HepG2 (cell line): ENCODE data around the gene PKD2L2. TPM values are rescaled to one million over a fixed set of nuclear protein-coding genes. Genes with fewer than 3 reads are reported as not detected.

ENCODE experiments used
- ATAC-seq: fragments of 200-7000 bp; cut with Tn5 transposase; 3 replicates; pipeline ENCODE4 v1.9.1; 2020; ENCODE audit warnings: mild to moderate bottlenecking, moderate library complexity
- BruUV-seq: library from RNA; stranded (reverse); fragments of 400-500 nt; replicated peaks from 2 replicates; lab custom pipeline; 2021; lab: Mats Ljungman, UMichigan
- CTCF ChIA-PET: fragments of 300-600 bp; formaldehyde crosslinking; extraction: SDS; loops from one replicate; lab custom pipeline; 2021; ENCODE audit warnings: low total read pairs, inconsistent platforms, low intra/inter-chr PET ratio; lab: Yijun Ruan, JAX
- POLR2A ChIA-PET: fragments of 350-600 bp; sonication (Branson Sonifier 250); formaldehyde crosslinking; loops from one replicate; lab custom pipeline; 2020; ENCODE audit warnings: antibody characterized with exemption, inconsistent platforms; lab: Yijun Ruan, JAX
- DNase-seq: peaks from one replicate; pipeline ENCODE4 v3.0.0-alpha.2; 2015; ENCODE audit warnings: low spot score
- FAIRE-seq: peaks from 3 replicates; lab custom pipeline; 2011; peaks lifted over from hg19 to GRCh38; lab: Jason Lieb, UNC
- H2AFZ ChIP-seq: one replicate; pipeline ENCODE4 v1.6.1; 2011; ENCODE audit warnings: low read length, inconsistent platforms
- H3K27ac ChIP-seq: fragments of 300-600 bp; 3 replicates; pipeline ENCODE4 v1.8.0; 2011; ENCODE audit warnings: mixed run types, mild to moderate bottlenecking, mixed read lengths, low read length, inconsistent platforms; ENCODE audit not compliant: insufficient read depth; ENCODE audit errors: extremely low read length
- H3K27me3 ChIP-seq, 2 experiments: fragments of 200-600 bp in 1 of 2; 2 replicates in 1 of 2; 3 replicates in 1 of 2; pipeline versions ENCODE4 v1.6.0 to v1.8.0; 2011; ENCODE audit warnings: low read length in 2 of 2, mild to moderate bottlenecking in 2 of 2, moderate library complexity in 2 of 2, inconsistent platforms in 1 of 2; ENCODE audit not compliant: insufficient read depth in 2 of 2, control insufficient read depth in 1 of 2
- H3K36me3 ChIP-seq, 2 experiments: fragments of 200-600 bp in 1 of 2; replicated peaks in 1 of 2; 2 replicates in 1 of 2; 3 replicates in 1 of 2; pipeline versions ENCODE4 v1.5.1 to v1.8.0; 2011; ENCODE audit warnings: low read length in 2 of 2, inconsistent platforms in 1 of 2; ENCODE audit not compliant: insufficient read depth in 2 of 2, control insufficient read depth in 1 of 2
- H3K4me1 ChIP-seq: 2 replicates; pipeline ENCODE4 v1.5.1; 2012; ENCODE audit warnings: low read length, inconsistent platforms; ENCODE audit not compliant: insufficient read depth
- H3K4me2 ChIP-seq: 2 replicates; pipeline ENCODE4 v1.6.0; 2011; ENCODE audit warnings: low read depth, low read length, inconsistent platforms
- H3K4me3 ChIP-seq, 3 experiments: fragments of 200-600 bp in 1 of 3; sonication (generic), shearing (Covaris generic) in 1 of 3; replicated peaks in 1 of 3; 2 replicates each; pipeline ENCODE4 v1.5.1; 2011 to 2016; ENCODE audit warnings: low read length in 3 of 3, inconsistent platforms in 2 of 3, low read depth in 2 of 3, mild to moderate bottlenecking in 2 of 3, control low read depth in 1 of 3, mixed read lengths in 1 of 3; ENCODE audit not compliant: insufficient read depth in 1 of 3
- H3K79me2 ChIP-seq: one replicate; pipeline ENCODE4 v1.6.1; 2011; ENCODE audit warnings: low read length, inconsistent platforms; ENCODE audit not compliant: insufficient read depth
- H3K9ac ChIP-seq: 2 replicates; pipeline ENCODE4 v1.6.0; 2011; ENCODE audit warnings: mild to moderate bottlenecking, low read depth, low read length, inconsistent platforms; ENCODE audit not compliant: insufficient read depth
- H3K9me3 ChIP-seq: 2 replicates; pipeline ENCODE4 v1.5.1; 2012; ENCODE audit warnings: mild to moderate bottlenecking, low read length
- H4K20me1 ChIP-seq: 2 replicates; pipeline ENCODE4 v1.6.0; 2011; ENCODE audit warnings: inconsistent platforms, mild to moderate bottlenecking, low read length, moderate library complexity; ENCODE audit not compliant: insufficient read depth
- CBX2 ChIP-seq, 2 experiments: fragments of 200-600 bp in 1 of 2; sonication (generic); formaldehyde crosslinking in 1 of 2; IDR thresholded peaks; 2 replicates each; pipeline versions ENCODE4 v1.7.0 to v1.8.1; 2018 to 2022; ENCODE audit warnings: low read depth in 2 of 2, low read length in 1 of 2, mild to moderate bottlenecking in 1 of 2, missing genetic modification reagents in 1 of 2
- PCBP2 ChIP-seq: fragments of 200-400 bp; formaldehyde crosslinking; optimal IDR thresholded peaks from 2 replicates; pipeline ENCODE3; 2018; ENCODE audit warnings: low read length, low read depth; ENCODE audit not compliant: poor library complexity, severe bottlenecking
- RBM39 ChIP-seq: fragments of 200-400 bp; formaldehyde crosslinking; IDR thresholded peaks from one replicate; pipeline ENCODE4 v1.6.1; 2018; ENCODE audit warnings: antibody characterized with exemption, mild to moderate bottlenecking, low read depth, low read length; ENCODE audit not compliant: poor library complexity, severe bottlenecking
- SRSF1 ChIP-seq: fragments of 200-400 bp; formaldehyde crosslinking; optimal IDR thresholded peaks from 2 replicates; pipeline ENCODE3; 2017; ENCODE audit warnings: mild to moderate bottlenecking, low read depth, low read length, moderate library complexity
- ZNF275 ChIP-seq: sonication (generic); formaldehyde crosslinking; IDR thresholded peaks from 2 replicates; pipeline ENCODE4 v1.8.0; 2022; ENCODE audit warnings: missing genetic modification reagents, mild to moderate bottlenecking, inconsistent platforms, borderline replicate concordance
- ZNF512B ChIP-seq: sonication (generic); formaldehyde crosslinking; IDR thresholded peaks from 2 replicates; pipeline ENCODE4 v1.5.1; 2020; ENCODE audit warnings: missing genetic modification reagents, mild to moderate bottlenecking, borderline replicate concordance
- ZNF616 ChIP-seq: sonication (generic); formaldehyde crosslinking; IDR thresholded peaks from 2 replicates; pipeline ENCODE4 v1.5.0; 2020; ENCODE audit warnings: low read depth, mild to moderate bottlenecking, missing genetic modification reagents
- ZNF737 ChIP-seq: sonication (generic); formaldehyde crosslinking; IDR thresholded peaks from 2 replicates; pipeline ENCODE4 v1.5.0; 2020; ENCODE audit warnings: missing genetic modification reagents, mild to moderate bottlenecking, borderline replicate concordance
- ZNF781 ChIP-seq: sonication (generic); formaldehyde crosslinking; IDR thresholded peaks from 2 replicates; pipeline ENCODE4 v1.5.1; 2020; ENCODE audit warnings: borderline replicate concordance, mild to moderate bottlenecking, missing genetic modification reagents; ENCODE audit errors: not compliant biosample characterization
- whole genome bisulfite sequencing: methylation state at CpG from one replicate; pipeline ENCODE4 v1.1.6; 2017; ENCODE audit warnings: low lambda C conversion rate; 5-methylcytosine and 5-hydroxymethylcytosine counted together
- in situ Hi-C: cut with HindIII; loops from 2 replicates; pipeline ENCODE4 v1.10.0; 2017; ENCODE audit warnings: low pct_unique_long_range_greater_than_20kb; ENCODE audit not compliant: extremely low pct_ligation_motif_present
- intact Hi-C: fragments of 100-400 bp; cut with micrococcal nuclease; formaldehyde crosslinking; loops from one replicate; pipeline ENCODE4 v1.10.0; 2022; ENCODE audit not compliant: unreplicated experiment
- polyA plus RNA-seq, 8 experiments: library from polyadenylated mRNA; depleted of rRNA in 3 of 8; stranded (reverse) in 7 of 8; unstranded in 1 of 8; fragments of >200 nt; fragmentation: Illumina TruSeq in 4 of 8; extraction: Trizol in 4 of 8; gene quantifications; 2 replicates each; pipeline versions ENCODE4 v1.2.1 to v1.2.3, GENCODE V29; 2011 to 2016; ENCODE audit warnings: low read depth in 4 of 8, missing spikeins in 1 of 8, mixed read lengths in 1 of 8; ENCODE audit not compliant: insufficient read depth in 1 of 8
- total RNA-seq, 5 experiments: library from RNA; depleted of rRNA; stranded (reverse); fragments of >200 nt; fragmentation: Illumina TruSeq; extraction: Trizol; gene quantifications; 2 replicates each; pipeline ENCODE4 v1.2.3, GENCODE V29; 2016; ENCODE audit warnings: low read depth in 1 of 5

Gene PKD2L2
- total and polyA plus RNA-seq, 2 of the 13 experiments (the other 11 are each of a cell fraction or from before 2014, with no cell fraction given): not detected

GRCh38 chr5:137872466-137872865 is 16.8 kb upstream of the PKD2L2 start:
- Histone ChIP-seq H3K27me3 (no peaks in the 10 kb centered on the region; a peak in 1 of 5 replicates), H2AFZ (no peak overlapping the region), H4K20me1 (no peaks in the 10 kb centered on the region), H3K4me3 (no peak overlapping the region), H3K27ac (no peak overlapping the region), H3K9me3 (no peaks in the 10 kb centered on the region)
- no TSS peak for BruUV-seq
- CTCF ChIA-PET: no interaction called here
- POLR2A ChIA-PET: no interaction called here
- TF ChIP-seq ZNF275 (CRISPR knock-in tag): no peak
- no peak for TF ChIP-seq RBM39
- no peak for TF ChIP-seq ZNF737
- TF ChIP-seq SRSF1: no peak
- TF ChIP-seq ZNF512B (CRISPR knock-in tag): no peak
- TF ChIP-seq CBX2 (IDR thresholded peaks at IDR 0.05; ENCODE audit: low read depth, low read length): no peak
- no peak for TF ChIP-seq CBX2 (CRISPR knock-in tag; IDR thresholded peaks at IDR 0.05; ENCODE audit: low read depth)
- no peak for TF ChIP-seq ZNF616
- TF ChIP-seq PCBP2: no peak
- no peak for TF ChIP-seq ZNF781 (CRISPR knock-in tag)
- TF ChIP-seq, all 625 proteins: peak for 0
- Histone ChIP-seq H3K4me2 (no peak overlapping the region), H3K79me2 (no peaks in the 10 kb centered on the region), H3K36me3 (no peaks in the 10 kb centered on the region), H3K4me1 (no peaks in the 10 kb centered on the region), H3K9ac (no peak overlapping the region)
- ATAC-seq (no peak), DNase-seq (no peak), FAIRE-seq (no peak)
- in situ Hi-C loops: no loop called here
- intact Hi-C loops: no loop called here
- 3% methylated on average over 3 of the region's 3 CpGs for WGBS
